ENCODE results near the gene EIF3F. TPM values are rescaled to one million over a fixed set of nuclear protein-coding genes. Genes with fewer than 3 reads are reported as not detected.
"Not testable (repeated sequence)": the region's sequence is repeated elsewhere in the genome, so short reads cannot be mapped to it uniquely, and the experiment has no call there.

The EIF3F gene
- total RNA-seq, 1 donor from 2014 or later: 349 TPM

GRCh38 chr11:7983832-7984590, 3.1 kb upstream of the EIF3F start:
- no peak for DNase-seq (ENCODE audit: low read depth)

GRCh38 chr11:7987560-7987883, 385 bp downstream of the EIF3F start:
- DNase-seq (ENCODE audit: low read depth): not testable (repeated sequence)

- no peak for DNase-seq (ENCODE audit: low read depth)
Observed at GRCh38 chr11:7994581-7995278, 7.6 kb downstream of the EIF3F start.

- no peak for DNase-seq (ENCODE audit: low read depth)
Observed at GRCh38 chr11:7999795-8000194, 12.7 kb downstream of the EIF3F start.

- DNase-seq (ENCODE audit: low read depth): no peak
Observed at GRCh38 chr11:8000390-8000789, 13.3 kb downstream of the EIF3F start.

- DNase-seq (ENCODE audit: low read depth): no peak
Observed at GRCh38 chr11:8002676-8003075, 15.5 kb downstream of the EIF3F start.

- no peak for DNase-seq (ENCODE audit: low read depth)
Observed at GRCh38 chr11:8003187-8003586, 16.1 kb downstream of the EIF3F start.

GRCh38 chr11:8004008-8004407, 16.9 kb downstream of the EIF3F start:
- DNase-seq (ENCODE audit: low read depth): no peak

GRCh38 chr11:8005556-8005955, 18.4 kb downstream of the EIF3F start:
- DNase-seq (ENCODE audit: low read depth): no peak

GRCh38 chr11:8006349-8006977, 19.3 kb downstream of the EIF3F start:
- DNase-seq (ENCODE audit: low read depth): peak; percentile 83

GRCh38 chr11:8008212-8008611, 21.1 kb downstream of the EIF3F start:
- no peak for DNase-seq (ENCODE audit: low read depth)

GRCh38 chr11:8009856-8010255, 22.7 kb downstream of the EIF3F start:
- DNase-seq (ENCODE audit: low read depth): no peak

GRCh38 chr11:8011371-8011770, 24.2 kb downstream of the EIF3F start:
- DNase-seq (ENCODE audit: low read depth): no peak

- peak; percentile 86 for DNase-seq (ENCODE audit: low read depth)
Observed at GRCh38 chr11:8011981-8012444, 24.9 kb downstream of the EIF3F start.

GRCh38 chr11:8013833-8014232, 26.7 kb downstream of the EIF3F start:
- no peak for DNase-seq (ENCODE audit: low read depth)

GRCh38 chr11:8015753-8016239, 28.7 kb downstream of the EIF3F start:
- no peak for DNase-seq (ENCODE audit: low read depth)

- DNase-seq (ENCODE audit: low read depth): no peak
Observed at GRCh38 chr11:8016440-8016839, 29.3 kb downstream of the EIF3F start.

- no peak for DNase-seq (ENCODE audit: low read depth)
Observed at GRCh38 chr11:8017071-8017470, 29.9 kb downstream of the EIF3F start.

GRCh38 chr11:8017894-8018483, 30.9 kb downstream of the EIF3F start:
- DNase-seq (ENCODE audit: low read depth): no peak

GRCh38 chr11:8018484-8019313, 31.6 kb downstream of the EIF3F start:
- DNase-seq (ENCODE audit: low read depth): peak; percentile 83
